H9 (cell line): ENCODE data around the gene ZNF318. TPM values are rescaled to one million over a fixed set of nuclear protein-coding genes. Genes with fewer than 3 reads are reported as not detected.

Source experiments
- DNase-seq: peaks from one replicate; pipeline ENCODE4 v3.0.0-alpha.2; 2017
- H2AFZ ChIP-seq: one replicate; pipeline ENCODE4 v1.6.1; 2013; ENCODE audit warnings: mild to moderate bottlenecking, low read length, control low read depth, moderate library complexity
- H2AK5ac ChIP-seq: 2 replicates; pipeline ENCODE4 v1.6.1; 2013; ENCODE audit warnings: low read length, control low read depth, mixed read lengths; ENCODE audit not compliant: insufficient read length
- H2BK120ac ChIP-seq: one replicate; pipeline ENCODE4 v1.6.1; 2013; ENCODE audit warnings: low read depth, mild to moderate bottlenecking, low read length, control low read depth, inconsistent platforms; ENCODE audit not compliant: poor library complexity, severe bottlenecking
- H2BK12ac ChIP-seq: 2 replicates; pipeline ENCODE4 v1.6.1; 2013; ENCODE audit warnings: low read length, control low read depth, mixed read lengths, low read depth; ENCODE audit not compliant: insufficient read length
- H2BK15ac ChIP-seq: 2 replicates; pipeline ENCODE4 v1.6.1; 2013; ENCODE audit warnings: low read depth, low read length, control low read depth
- H2BK20ac ChIP-seq: one replicate; pipeline ENCODE4 v1.6.1; 2013; ENCODE audit warnings: low read depth, mild to moderate bottlenecking, low read length, control low read depth, inconsistent platforms; ENCODE audit not compliant: poor library complexity, severe bottlenecking
- H2BK5ac ChIP-seq: 2 replicates; pipeline ENCODE4 v1.6.1; 2013; ENCODE audit warnings: low read length, control low read depth, mixed read lengths; ENCODE audit not compliant: insufficient read length
- H3K14ac ChIP-seq: 2 replicates; pipeline ENCODE4 v1.6.1; 2013; ENCODE audit warnings: low read length, control low read depth; ENCODE audit not compliant: insufficient read depth
- H3K18ac ChIP-seq: 2 replicates; pipeline ENCODE4 v1.6.1; 2013; ENCODE audit warnings: low read depth, mild to moderate bottlenecking, mixed read lengths, low read length, control low read depth; ENCODE audit not compliant: insufficient read length
- H3K23ac ChIP-seq: 2 replicates; pipeline ENCODE4 v1.6.1; 2013; ENCODE audit warnings: low read length, control low read depth, mixed read lengths, low read depth; ENCODE audit not compliant: insufficient read length
- H3K23me2 ChIP-seq: 2 replicates; pipeline ENCODE4 v1.6.1; 2013; ENCODE audit warnings: low read depth, mild to moderate bottlenecking, mixed read lengths, low read length, control low read depth; ENCODE audit not compliant: insufficient read length, poor library complexity, severe bottlenecking
- H3K27ac ChIP-seq: 2 replicates; pipeline ENCODE4 v1.5.1; 2013; ENCODE audit warnings: low read length, control low read depth, mixed read lengths, low read depth; ENCODE audit not compliant: insufficient read length
- H3K27me3 ChIP-seq: 2 replicates; pipeline ENCODE4 v1.6.1; 2013; ENCODE audit warnings: low read length, control low read depth, inconsistent platforms; ENCODE audit not compliant: insufficient read depth
- H3K4ac ChIP-seq: 2 replicates; pipeline ENCODE4 v1.6.1; 2013; ENCODE audit warnings: low read depth, mild to moderate bottlenecking, control low read depth, inconsistent platforms, low read length, moderate library complexity
- H3K4me1 ChIP-seq: 2 replicates; pipeline ENCODE4 v1.6.1; 2013; ENCODE audit warnings: low read length, control low read depth, inconsistent platforms; ENCODE audit not compliant: insufficient read depth
- H3K4me2 ChIP-seq: 2 replicates; pipeline ENCODE4 v1.6.1; 2013; ENCODE audit warnings: low read length, control low read depth, mixed read lengths; ENCODE audit not compliant: insufficient read length, insufficient read depth
- H3K56ac ChIP-seq: 2 replicates; pipeline ENCODE4 v1.6.1; 2013; ENCODE audit warnings: low read depth, mild to moderate bottlenecking, mixed read lengths, low read length, control low read depth; ENCODE audit not compliant: insufficient read length
- H3K79me1 ChIP-seq: 2 replicates; pipeline ENCODE4 v1.6.1; 2013; ENCODE audit warnings: low read depth, mild to moderate bottlenecking, moderate library complexity, low read length, control low read depth, inconsistent platforms; ENCODE audit not compliant: insufficient read depth, poor library complexity, severe bottlenecking
- H3K79me2 ChIP-seq: 2 replicates; pipeline ENCODE4 v1.6.1; 2013; ENCODE audit warnings: low read length, control low read depth, inconsistent platforms; ENCODE audit not compliant: insufficient read depth
- H3K9ac ChIP-seq: 2 replicates; pipeline ENCODE4 v1.6.1; 2013; ENCODE audit warnings: low read length, control low read depth, mixed read lengths; ENCODE audit not compliant: insufficient read length; ENCODE audit errors: extremely low read depth
- H3K9me3 ChIP-seq: one replicate; pipeline ENCODE4 v1.6.1; 2013; ENCODE audit warnings: low read depth, low read length, inconsistent platforms; ENCODE audit not compliant: control insufficient read depth
- H3T11ph ChIP-seq: one replicate; pipeline ENCODE4 v1.6.1; 2013; ENCODE audit warnings: mild to moderate bottlenecking, low read length, control low read depth, inconsistent platforms
- H4K20me1 ChIP-seq: one replicate; pipeline ENCODE4 v1.6.1; 2013; ENCODE audit not compliant: control insufficient read depth, insufficient read length, insufficient read depth
- H4K5ac ChIP-seq: 2 replicates; pipeline ENCODE4 v1.6.1; 2013; ENCODE audit warnings: low read depth, mild to moderate bottlenecking, mixed read lengths, low read length, control low read depth; ENCODE audit not compliant: insufficient read length
- H4K8ac ChIP-seq: replicated peaks from 2 replicates; pipeline ENCODE4 v1.6.1; 2013; ENCODE audit warnings: low read length, control low read depth, mixed read lengths, low read depth; ENCODE audit not compliant: insufficient read length
- H4K91ac ChIP-seq: 2 replicates; pipeline ENCODE4 v1.6.1; 2013; ENCODE audit warnings: low read depth, mild to moderate bottlenecking, moderate library complexity, mixed read lengths, low read length, control low read depth; ENCODE audit not compliant: insufficient read length
- H3K27ac Mint-ChIP-seq, 3 experiments: 2 replicates in 2 of 3; 3 replicates in 1 of 3; pipeline ENCODE4 v1.8.0; 2020 to 2021; ENCODE audit warnings: mixed read lengths in 3 of 3, mild to moderate bottlenecking in 1 of 3, moderate library complexity in 1 of 3
- H3K27me3 Mint-ChIP-seq: 2 replicates; pipeline ENCODE4 v1.8.0; 2021; ENCODE audit warnings: low read depth, mild to moderate bottlenecking, moderate library complexity, mixed read lengths
- H3K36me3 Mint-ChIP-seq, 3 experiments: 2 replicates in 2 of 3; 3 replicates in 1 of 3; pipeline ENCODE4 v1.8.0; 2020 to 2021; ENCODE audit warnings: low read depth in 3 of 3, mixed read lengths in 3 of 3; ENCODE audit not compliant: insufficient read depth in 1 of 3
- H3K4me1 Mint-ChIP-seq, 2 experiments: 2 replicates each; pipeline ENCODE4 v1.8.0; 2020; ENCODE audit warnings: mixed read lengths in 2 of 2
- H3K4me3 Mint-ChIP-seq, 2 experiments: 2 replicates in 1 of 2; 3 replicates in 1 of 2; pipeline ENCODE4 v1.8.0; 2020 to 2021; ENCODE audit warnings: mild to moderate bottlenecking in 2 of 2, mixed read lengths in 2 of 2, moderate library complexity in 1 of 2
- H3K9me3 Mint-ChIP-seq, 2 experiments: 2 replicates in 1 of 2; 3 replicates in 1 of 2; pipeline ENCODE4 v1.8.0; 2020; ENCODE audit warnings: mild to moderate bottlenecking in 2 of 2, mixed read lengths in 2 of 2, moderate library complexity in 1 of 2
- CTCF ChIP-seq: fragments of 200-600 bp; sonication (generic); conservative IDR thresholded peaks from 3 replicates; pipeline ENCODE4 v1.8.0; 2021; ENCODE audit warnings: antibody characterized with exemption, mild to moderate bottlenecking
- WGBS: extraction: QIAGEN DNeasy Blood & Tissue Kit; methylation state at CpG from one replicate; pipeline ENCODE4 v1.1.7; 2013; ENCODE audit warnings: missing lambda C conversion rate, low lambda C conversion rate, mixed read lengths; ENCODE audit not compliant: insufficient read length; ENCODE audit errors: extremely low coverage; 5-methylcytosine and 5-hydroxymethylcytosine counted together
- total RNA-seq: library from RNA; stranded (reverse); gene quantifications from 2 replicates; pipeline ENCODE4 v1.2.1, GENCODE V29; 2021

Gene ZNF318
- total RNA-seq, 1 experiment from 2014 or later: 16.3 TPM

GRCh38 chr6:43291708-43292107 is 77.7 kb downstream of the ZNF318 start:
- Mint-ChIP-seq H3K9me3 (no peaks in the 10 kb centered on the region), H3K36me3 (no peaks in the 10 kb centered on the region), H3K4me1 (peaks cover 10 to 14% of the 10 kb centered on the region in 2 experiments), H3K4me3 (no peak overlapping the region), H3K27ac (no peak overlapping the region), H3K27me3 (peaks cover 13% of the 10 kb centered on the region)
- TF ChIP-seq CTCF: no peak
- H3K79me1 ChIP-seq: no peaks in the 10 kb centered on the region
- no peak overlapping the region for H2BK12ac ChIP-seq
- H3K23ac ChIP-seq: no peak overlapping the region
- no peak overlapping the region for H2AK5ac ChIP-seq
- H4K5ac ChIP-seq: no peak overlapping the region
- H4K8ac ChIP-seq: no peak overlapping the region
- no peaks in the 10 kb centered on the region for H3K23me2 ChIP-seq
- H3T11ph ChIP-seq: no peak overlapping the region
- H3K79me2 ChIP-seq: no peaks in the 10 kb centered on the region
- H3K9me3 ChIP-seq: no peaks in the 10 kb centered on the region
- no peaks in the 10 kb centered on the region for H3K27me3 ChIP-seq
- H4K20me1 ChIP-seq: peaks cover 4% of the 10 kb centered on the region
- no peak overlapping the region for H4K91ac ChIP-seq
- H2BK15ac ChIP-seq: no peak overlapping the region
- H3K4ac ChIP-seq: no peak overlapping the region
- no peak for DNase-seq
- H3K14ac ChIP-seq: no peak overlapping the region
- H3K4me2 ChIP-seq: no peak overlapping the region
- H3K4me1 ChIP-seq: no peaks in the 10 kb centered on the region
- H2BK5ac ChIP-seq: no peak overlapping the region
- H2BK20ac ChIP-seq: no peak overlapping the region
- no peak overlapping the region for H2AFZ ChIP-seq
- no peak overlapping the region for H3K27ac ChIP-seq
- no peak overlapping the region for H3K56ac ChIP-seq
- H3K9ac ChIP-seq: no peak overlapping the region
- WGBS: no CpG with 5 or more reads among the region's 2 CpGs
- no peak overlapping the region for H2BK120ac ChIP-seq
- no peak overlapping the region for H3K18ac ChIP-seq
